Kidney (tissue), 14 donors: ENCODE data around the gene AEN. TPM values are rescaled to one million over a fixed set of nuclear protein-coding genes. Genes with fewer than 3 reads are reported as not detected.

Experiments
- DNase-seq, 5 donors: peaks; one replicate each; pipeline ENCODE4 v3.0.0-alpha.2; 2013 to 2020
- FAIRE-seq: peaks from 2 replicates; lab custom pipeline; 2012; peaks lifted over from hg19 to GRCh38; lab: Jason Lieb, UNC
- H3K27ac ChIP-seq, 2 donors: one replicate each; pipeline ENCODE4 v1.7.0; 2013; ENCODE audit warnings: low read depth in 2 of 2, low read length in 2 of 2, inconsistent platforms in 1 of 2
- H3K27me3 ChIP-seq: one replicate; pipeline ENCODE4 v1.7.1; 2013; ENCODE audit warnings: low read length, inconsistent platforms; ENCODE audit not compliant: control insufficient read depth, insufficient read depth
- H3K36me3 ChIP-seq, 3 donors: one replicate each; pipeline versions ENCODE4 v1.7.0 to v1.7.1; 2013; ENCODE audit warnings: low read length in 3 of 3, control low read depth in 1 of 3, inconsistent platforms in 1 of 3; ENCODE audit not compliant: insufficient read depth in 3 of 3, control insufficient read depth in 2 of 3
- H3K4me1 ChIP-seq, 3 donors: one replicate each; pipeline versions ENCODE4 v1.7.0 to v1.7.1; 2013; ENCODE audit warnings: low read length in 3 of 3, inconsistent platforms in 1 of 3, low read depth in 1 of 3; ENCODE audit not compliant: control insufficient read depth in 2 of 3, insufficient read depth in 2 of 3
- H3K4me3 ChIP-seq, 3 donors: one replicate each; pipeline versions ENCODE4 v1.7.0 to v1.8.1; 2013; ENCODE audit warnings: low read length in 3 of 3, control low read depth in 1 of 3, inconsistent platforms in 1 of 3
- H3K9ac ChIP-seq, 3 donors: one replicate each; pipeline versions ENCODE4 v1.7.0 to v1.7.1; 2013; ENCODE audit warnings: low read length in 3 of 3, control low read depth in 1 of 3, inconsistent platforms in 1 of 3
- H3K9me3 ChIP-seq, 3 donors: one replicate each; pipeline versions ENCODE4 v1.7.0 to v1.7.1; 2013; ENCODE audit warnings: low read length in 3 of 3, control low read depth in 1 of 3, inconsistent platforms in 1 of 3; ENCODE audit not compliant: control insufficient read depth in 2 of 3, insufficient read depth in 1 of 3
- CTCF ChIP-seq: IDR thresholded peaks from 3 replicates; pipeline ENCODE4 v1.5.1; 2012; ENCODE audit warnings: mild to moderate bottlenecking, moderate library complexity, borderline replicate concordance; ENCODE audit not compliant: insufficient read depth; ENCODE audit errors: extremely low read depth
- intact Hi-C: fragments of 100-400 bp; cut with DNase I; formaldehyde crosslinking; loops from one replicate; pipeline ENCODE4 v1.11.1; 2022
- polyA plus RNA-seq: library from polyadenylated mRNA; stranded (reverse); fragments of 350-450 nt; fragmentation: Illumina TruSeq; extraction: RNeasy Lipid Tissue Mini Kit (QIAGEN cat#74804); gene quantifications from one replicate; pipeline ENCODE4 v1.2.3, GENCODE V29; 2014; ENCODE audit warnings: low read depth, low replicate concordance; ENCODE audit not compliant: insufficient read depth
- total RNA-seq: library from RNA; stranded (reverse); fragmentation: NEBNext Ultra II Directional; extraction: Animal tissue kit (Norgen Biotek cat#: 25700); gene quantifications from one replicate; pipeline ENCODE4 v1.2.1, GENCODE V29; 2021
- donor health status: control.
- donor health status: control.
- donor health status: control.
- donor health status: control.
- donor health status: control.
- donor health status: DM: yes; HTN: yes; CAD: no.
- donor health status: Normal renal cell carcinoma (clear cell type).

Gene AEN
- total and polyA plus RNA-seq, 2 donors from 2014 or later: 6.2 to 17.4 TPM

DNA sequence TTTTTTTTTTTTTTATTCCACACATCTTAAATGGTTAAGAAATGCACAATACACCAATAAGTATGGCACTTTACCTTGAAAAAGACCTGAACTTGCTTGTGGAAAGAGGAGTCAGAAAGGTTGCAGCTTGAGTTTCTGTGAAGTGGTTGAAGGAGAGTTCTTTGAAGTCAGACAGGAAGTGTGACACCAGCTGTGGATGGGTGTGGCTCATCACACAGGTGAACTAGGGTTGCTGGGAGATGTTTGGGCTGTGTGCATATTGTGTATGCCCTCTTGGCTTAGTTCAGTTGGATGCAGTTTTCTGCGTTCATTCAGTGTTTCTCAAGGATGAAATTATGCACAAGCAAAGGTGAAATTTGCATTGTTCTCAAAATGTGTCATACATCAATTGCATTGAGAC, 6.3 kb downstream of the AEN start:
- H3K9me3 ChIP-seq: no peaks in the 10 kb centered on the region
- H3K27me3 ChIP-seq: no peaks in the 10 kb centered on the region
- no peak overlapping the region for H3K4me3 ChIP-seq
- TF ChIP-seq CTCF: no peak
- H3K27ac ChIP-seq: no peak overlapping the region
- intact Hi-C loops: no loop called here
- FAIRE-seq (no peak), DNase-seq (no peak)
- peaks cover 0 to 11% (median 3%) of the 10 kb centered on the region in 3 donors for H3K4me1 ChIP-seq
- H3K9ac ChIP-seq: no peak overlapping the region
- H3K36me3 ChIP-seq: peaks cover 0 to 19% (median 16%) of the 10 kb centered on the region in 3 donors

DNA sequence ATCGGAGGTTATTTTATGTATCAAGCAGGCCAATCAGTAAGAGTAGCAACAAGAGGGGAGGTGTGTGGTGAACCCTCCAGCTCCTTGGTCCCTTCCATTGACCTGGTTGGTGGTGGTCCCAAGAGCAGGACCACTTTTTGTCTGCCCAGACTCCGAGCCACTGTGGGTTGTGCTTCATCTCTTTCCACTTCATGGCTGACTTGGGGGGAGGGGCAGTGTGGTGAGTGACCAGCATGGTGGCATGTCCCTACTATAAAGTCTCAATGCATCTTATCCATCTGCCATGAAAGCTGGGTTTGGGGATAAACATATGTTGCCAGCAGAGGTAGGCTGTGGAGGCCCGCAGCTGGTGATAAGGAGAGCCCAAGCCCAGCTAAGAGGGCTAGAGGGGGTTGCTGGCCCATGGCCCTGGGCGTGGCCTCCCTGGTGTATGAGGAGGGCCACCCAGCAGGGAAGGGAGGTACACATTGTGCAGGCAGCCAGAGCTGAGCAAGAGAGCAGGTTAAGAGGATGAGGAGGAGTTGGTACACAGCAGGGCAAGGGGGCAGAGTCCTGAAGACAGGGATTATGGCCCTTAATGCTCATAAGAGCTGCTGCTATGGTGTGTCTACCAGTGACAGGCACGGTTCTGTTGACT, 7.0 kb downstream of the AEN start:
- Histone ChIP-seq H3K4me3 (no peak overlapping the region), H3K27ac (no peak overlapping the region), H3K9me3 (no peaks in the 10 kb centered on the region), H3K27me3 (no peaks in the 10 kb centered on the region), H3K9ac (no peak overlapping the region), H3K4me1 (peaks cover 0 to 8% (median 3%) of the 10 kb centered on the region in 3 donors), H3K36me3 (peaks cover 0 to 19% (median 16%) of the 10 kb centered on the region in 3 donors)
- FAIRE-seq: no peak
- DNase-seq: no peak
- intact Hi-C loops: no loop called here
- TF ChIP-seq CTCF: no peak

DNA sequence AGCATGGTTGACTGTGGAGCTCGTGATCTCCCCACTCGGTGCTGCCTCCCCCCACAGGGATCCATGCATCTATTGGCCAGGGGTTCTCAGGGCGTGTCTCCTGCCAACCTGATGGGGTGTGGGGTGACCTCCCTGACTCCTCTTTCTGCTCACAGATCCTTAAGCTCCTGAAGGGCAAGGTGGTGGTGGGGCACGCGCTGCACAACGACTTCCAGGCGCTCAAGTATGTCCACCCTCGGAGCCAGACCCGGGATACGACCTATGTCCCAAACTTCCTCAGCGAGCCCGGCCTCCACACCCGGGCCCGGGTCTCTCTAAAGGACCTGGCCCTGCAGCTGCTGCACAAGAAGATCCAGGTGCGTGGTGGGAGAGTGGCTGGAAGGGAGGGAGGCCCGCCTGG, 7.9 kb downstream of the AEN start:
- Histone ChIP-seq H3K4me3 (no peak overlapping the region), H3K9me3 (no peaks in the 10 kb centered on the region), H3K27me3 (no peaks in the 10 kb centered on the region), H3K27ac (no peak overlapping the region), H3K9ac (no peak overlapping the region), H3K4me1 (peaks cover 0 to 5% (median 3%) of the 10 kb centered on the region in 3 donors), H3K36me3 (peaks cover 0 to 19% (median 16%) of the 10 kb centered on the region in 3 donors)
- FAIRE-seq: no peak
- intact Hi-C loops: no loop called here
- no peak for TF ChIP-seq CTCF
- DNase-seq: no peak
